WTC11 (cell line): ENCODE results near the gene TFPI2. TPM values are rescaled to one million over a fixed set of nuclear protein-coding genes. Genes with fewer than 3 reads are reported as not detected.
"Not testable (repeated sequence)": the region's sequence is repeated elsewhere in the genome, so short reads cannot be mapped to it uniquely, and the experiment has no call there.

ENCODE experiments used
- ATAC-seq: fragments of 200-7000 bp; cut with Tn5 transposase; 2 replicates; pipeline ENCODE4 v1.10.0; 2021; ENCODE audit warnings: mild to moderate bottlenecking, moderate library complexity
- CTCF ChIA-PET: fragments of 300-600 bp; sonication (Branson Sonifier 250); formaldehyde crosslinking; loops from one replicate; lab custom pipeline; 2021; ENCODE audit warnings: antibody characterized with exemption; lab: Charles Lee
- POLR2A ChIA-PET: fragments of 350-600 bp; sonication (Branson Sonifier 250); formaldehyde crosslinking; loops from one replicate; lab custom pipeline; 2021; ENCODE audit warnings: antibody characterized with exemption; lab: Charles Lee
- DNase-seq: peaks from one replicate; pipeline ENCODE4 v3.0.0; 2021; ENCODE audit warnings: low spot score
- H3K27ac Mint-ChIP-seq: 2 replicates; pipeline ENCODE4 v1.8.0; 2021; ENCODE audit warnings: mixed read lengths
- H3K27me3 Mint-ChIP-seq: 2 replicates; pipeline ENCODE4 v1.8.0; 2021; ENCODE audit warnings: low read depth, mild to moderate bottlenecking, moderate library complexity, mixed read lengths
- H3K36me3 Mint-ChIP-seq: 2 replicates; pipeline ENCODE4 v1.8.0; 2021; ENCODE audit warnings: mixed read lengths
- H3K4me1 Mint-ChIP-seq: 2 replicates; pipeline ENCODE4 v1.8.0; 2022; ENCODE audit warnings: mixed read lengths
- H3K4me3 Mint-ChIP-seq: 2 replicates; pipeline ENCODE4 v1.8.0; 2021; ENCODE audit warnings: mild to moderate bottlenecking, moderate library complexity, mixed read lengths
- H3K9me3 Mint-ChIP-seq: 2 replicates; pipeline ENCODE4 v1.8.0; 2021; ENCODE audit warnings: mixed read lengths
- ATF3 ChIP-seq: sonication (generic); formaldehyde crosslinking; conservative IDR thresholded peaks from 2 replicates; pipeline ENCODE4 v1.8.1; 2022; ENCODE audit warnings: mild to moderate bottlenecking, missing genetic modification reagents
- ATF6 ChIP-seq: sonication (generic); formaldehyde crosslinking; IDR thresholded peaks from 2 replicates; pipeline ENCODE4 v1.8.1; 2023; ENCODE audit warnings: mild to moderate bottlenecking, missing genetic modification reagents
- CBFB ChIP-seq: sonication (generic); formaldehyde crosslinking; IDR thresholded peaks from 2 replicates; pipeline ENCODE4 v1.8.1; 2022; ENCODE audit warnings: mild to moderate bottlenecking, low read depth, missing genetic modification reagents
- CREM ChIP-seq: sonication (generic); formaldehyde crosslinking; IDR thresholded peaks from 2 replicates; pipeline ENCODE4 v1.8.1; 2022; ENCODE audit warnings: mild to moderate bottlenecking, missing genetic modification reagents, moderate library complexity
- ELF4 ChIP-seq: sonication (generic); formaldehyde crosslinking; IDR thresholded peaks from 2 replicates; pipeline ENCODE4 v1.8.1; 2022; ENCODE audit warnings: low read depth, mild to moderate bottlenecking, moderate library complexity, missing genetic modification reagents
- ESRRA ChIP-seq: sonication (generic); formaldehyde crosslinking; IDR thresholded peaks from 2 replicates; pipeline ENCODE4 v1.8.1; 2022; ENCODE audit warnings: mild to moderate bottlenecking, missing genetic modification reagents, borderline replicate concordance
- GABPB1 ChIP-seq: sonication (generic); formaldehyde crosslinking; IDR thresholded peaks from 2 replicates; pipeline ENCODE4 v1.8.1; 2023; ENCODE audit warnings: mild to moderate bottlenecking, missing genetic modification reagents
- KAT7 ChIP-seq: sonication (generic); formaldehyde crosslinking; IDR thresholded peaks from 2 replicates; pipeline ENCODE4 v1.8.1; 2023; ENCODE audit warnings: missing genetic modification reagents, mild to moderate bottlenecking, borderline replicate concordance
- NFATC4 ChIP-seq: fragments of 250-450 bp; sonication (Bioruptor Pico); IDR thresholded peaks from 2 replicates; pipeline ENCODE4 v1.9.0; 2021; ENCODE audit warnings: mild to moderate bottlenecking
- NFYB ChIP-seq: sonication (generic); formaldehyde crosslinking; conservative IDR thresholded peaks from 2 replicates; pipeline ENCODE4 v1.8.0; 2022; ENCODE audit warnings: low read depth, missing genetic modification reagents
- PRDM15 ChIP-seq: sonication (generic); formaldehyde crosslinking; IDR thresholded peaks from 2 replicates; pipeline ENCODE4 v1.8.0; 2022; ENCODE audit warnings: missing genetic modification reagents
- SOX15 ChIP-seq: fragments of 250-450 bp; sonication (Bioruptor Pico); IDR thresholded peaks from 2 replicates; pipeline ENCODE4 v1.9.0; 2021; ENCODE audit warnings: mild to moderate bottlenecking
- TP53 ChIP-seq: sonication (generic); formaldehyde crosslinking; IDR thresholded peaks from 2 replicates; pipeline ENCODE4 v1.8.1; 2023; ENCODE audit warnings: mild to moderate bottlenecking, missing genetic modification reagents
- ZBTB43 ChIP-seq: sonication (generic); formaldehyde crosslinking; IDR thresholded peaks from 2 replicates; pipeline ENCODE4 v1.8.1; 2023; ENCODE audit warnings: mild to moderate bottlenecking, missing genetic modification reagents
- ZNF317 ChIP-seq: sonication (generic); formaldehyde crosslinking; IDR thresholded peaks from 2 replicates; pipeline ENCODE4 v1.8.1; 2023; ENCODE audit warnings: low read depth, mild to moderate bottlenecking, moderate library complexity, missing genetic modification reagents, borderline replicate concordance
- ZNF396 ChIP-seq: fragments of 250-450 bp; sonication (Bioruptor Pico); IDR thresholded peaks from 2 replicates; pipeline ENCODE4 v1.8.0; 2021; ENCODE audit warnings: mild to moderate bottlenecking, moderate library complexity, borderline replicate concordance
- ZNF416 ChIP-seq: fragments of 250-450 bp; sonication (Bioruptor Pico); IDR thresholded peaks from 2 replicates; pipeline ENCODE4 v1.9.0; 2021; ENCODE audit warnings: mild to moderate bottlenecking, inconsistent platforms
- total RNA-seq: library from RNA; stranded (reverse); gene quantifications from 3 replicates; pipeline ENCODE4 v1.2.3, GENCODE V29; 2021

TFPI2 gene
- total RNA-seq, 1 experiment from 2014 or later: 10.4 TPM

GRCh38 chr7:93914581-93915066, 24.1 kb upstream of the TFPI2 start (continued):
- TF ChIP-seq ATF6 (no peak), ZNF317 (no peak), ESRRA (CRISPR knock-in tag) (no peak), ZNF416 (CRISPR knock-in tag) (no peak), ZBTB43 (CRISPR knock-in tag) (no peak)

GRCh38 chr7:93913197-93913596, 22.6 kb upstream of the TFPI2 start:
- CTCF ChIA-PET: no interaction called here
- POLR2A ChIA-PET: no interaction called here
- ATAC-seq: no peak

GRCh38 chr7:93911661-93912060, 21.1 kb upstream of the TFPI2 start:
- ATAC-seq, POLR2A ChIA-PET, H3K27me3 Mint-ChIP-seq, CTCF ChIA-PET, DNase-seq, H3K9me3 Mint-ChIP-seq, H3K36me3 Mint-ChIP-seq, H3K4me1 Mint-ChIP-seq, H3K27ac Mint-ChIP-seq, H3K4me3 Mint-ChIP-seq: not testable (repeated sequence)

More at GRCh38 chr7:93913197-93913596, 22.6 kb upstream of the TFPI2 start:
- no peak overlapping the region for H3K4me3 Mint-ChIP-seq
- no peaks in the 10 kb centered on the region for H3K27me3 Mint-ChIP-seq
- TF ChIP-seq CREM (CRISPR knock-in tag): no peak
- no peak for TF ChIP-seq ZNF396 (CRISPR knock-in tag)
- no peak for TF ChIP-seq GABPB1 (CRISPR knock-in tag)
- TF ChIP-seq ELF4 (CRISPR knock-in tag): no peak
- no peak for TF ChIP-seq KAT7 (CRISPR knock-in tag)
- no peak for TF ChIP-seq NFYB (CRISPR knock-in tag)
- no peak for TF ChIP-seq NFATC4 (CRISPR knock-in tag)
- TF ChIP-seq SOX15 (CRISPR knock-in tag): no peak
- no peak for TF ChIP-seq TP53 (CRISPR knock-in tag)
- no peak for TF ChIP-seq ATF3
- TF ChIP-seq CBFB (CRISPR knock-in tag): no peak
- TF ChIP-seq PRDM15 (CRISPR knock-in tag): no peak
- no peaks in the 10 kb centered on the region for H3K36me3 Mint-ChIP-seq
- no peak overlapping the region for H3K27ac Mint-ChIP-seq
- no peaks in the 10 kb centered on the region for H3K9me3 Mint-ChIP-seq
- DNase-seq: no peak
- H3K4me1 Mint-ChIP-seq: no peaks in the 10 kb centered on the region

GRCh38 chr7:93911242-93911641, 20.7 kb upstream of the TFPI2 start:
- CTCF ChIA-PET, H3K36me3 Mint-ChIP-seq, POLR2A ChIA-PET, H3K4me3 Mint-ChIP-seq, H3K4me1 Mint-ChIP-seq, H3K27ac Mint-ChIP-seq, H3K9me3 Mint-ChIP-seq, H3K27me3 Mint-ChIP-seq, ATAC-seq, DNase-seq: not testable (repeated sequence)
